Small intestine (tissue), 7 donors: ENCODE data around the gene TMEM266. TPM values are rescaled to one million over a fixed set of nuclear protein-coding genes. Genes with fewer than 3 reads are reported as not detected.
A peak's percentile ranks its signal among the peaks of the same experiment; 100 is the strongest.

Experiments
- DNase-seq, 2 donors: peaks; one replicate each; pipeline versions ENCODE4 v3.0.0 to v3.0.0-alpha.2; 2013
- FAIRE-seq: peaks from 2 replicates; lab custom pipeline; 2012; peaks lifted over from hg19 to GRCh38; lab: Jason Lieb, UNC
- H3K27ac ChIP-seq, 3 donors: one replicate each; pipeline ENCODE4 v1.5.1; 2013; ENCODE audit warnings: low read length in 2 of 3, mild to moderate bottlenecking in 2 of 3, control low read depth in 1 of 3, inconsistent platforms in 1 of 3, low read depth in 1 of 3, moderate library complexity in 1 of 3
- H3K27me3 ChIP-seq, 3 donors: one replicate each; pipeline ENCODE4 v1.6.1; 2013; ENCODE audit warnings: low read length in 3 of 3, inconsistent platforms in 1 of 3; ENCODE audit not compliant: control insufficient read depth in 3 of 3, insufficient read depth in 3 of 3
- H3K36me3 ChIP-seq, 3 donors: one replicate each; pipeline ENCODE4 v1.6.1; 2013; ENCODE audit warnings: low read length in 3 of 3, inconsistent platforms in 1 of 3, low read depth in 1 of 3, mild to moderate bottlenecking in 1 of 3, moderate library complexity in 1 of 3; ENCODE audit not compliant: control insufficient read depth in 3 of 3, insufficient read depth in 2 of 3
- H3K4me1 ChIP-seq, 3 donors: one replicate each; pipeline ENCODE4 v1.6.1; 2013; ENCODE audit warnings: low read length in 2 of 3, inconsistent platforms in 1 of 3, low read depth in 1 of 3, mild to moderate bottlenecking in 1 of 3, moderate library complexity in 1 of 3; ENCODE audit not compliant: control insufficient read depth in 3 of 3, insufficient read depth in 2 of 3
- H3K4me3 ChIP-seq, 3 donors: one replicate each; pipeline ENCODE4 v1.5.1; 2013; ENCODE audit warnings: low read length in 3 of 3, control low read depth in 1 of 3, inconsistent platforms in 1 of 3, low read depth in 1 of 3, mild to moderate bottlenecking in 1 of 3, moderate library complexity in 1 of 3
- H3K9me3 ChIP-seq, 2 donors: one replicate each; pipeline ENCODE4 v1.6.1; 2013; ENCODE audit warnings: low read depth in 1 of 2, low read length in 1 of 2; ENCODE audit not compliant: control insufficient read depth in 2 of 2, insufficient read depth in 1 of 2
- WGBS, 3 donors: extraction: QIAGEN DNeasy Blood & Tissue Kit; methylation state at CpG; one replicate each; pipeline ENCODE4 v1.1.7; 2013; 5-methylcytosine and 5-hydroxymethylcytosine counted together
- polyA plus RNA-seq, 4 donors: library from polyadenylated mRNA; stranded (reverse) in 3 of 4; unstranded in 1 of 4; fragments of 200-250 nt in 3 of 4; fragments of 120-200 nt in 1 of 4; gene quantifications; one replicate each; pipeline versions ENCODE4 v1.2.1 to v1.2.3, GENCODE V29; 2013
- donor health status: healthy with polysubstance abuse.
- donor health status: control.
- donor health status: control.
- donor health status: Bipolar disorder and iron deficiency.
- donor health status: healthy.

The TMEM266 gene
- polyA plus RNA-seq, 4 donors = 0.88 to 1.1 TPM; not detected in 2

- DNase-seq (no peak), FAIRE-seq (no peak)
- no peak overlapping the region for H3K4me3 ChIP-seq
- H3K27me3 ChIP-seq = no peaks in the 10 kb centered on the region
- no peaks in the 10 kb centered on the region for H3K4me1 ChIP-seq
- H3K9me3 ChIP-seq = no peaks in the 10 kb centered on the region
- no peak overlapping the region for H3K27ac ChIP-seq
- no peaks in the 10 kb centered on the region for H3K36me3 ChIP-seq
Measured at GRCh38 chr15:76075046-76075445, 15.3 kb downstream of the TMEM266 start.

- Histone ChIP-seq H3K27ac (no peak overlapping the region), H3K36me3 (no peaks in the 10 kb centered on the region), H3K4me3 (no peak overlapping the region), H3K27me3 (no peaks in the 10 kb centered on the region), H3K9me3 (no peaks in the 10 kb centered on the region), H3K4me1 (no peaks in the 10 kb centered on the region)
- no peak for DNase-seq
- WGBS, 3 donors = 63 to 69% (median 63%) methylated on average over 5 of the region's 5 CpGs
- no peak for FAIRE-seq
Measured at GRCh38 chr15:76078285-76078877, 18.6 kb downstream of the TMEM266 start.

GRCh38 chr15:76084256-76084655 lies 24.5 kb downstream of the TMEM266 start:
- H3K4me3 ChIP-seq = no peak overlapping the region
- H3K9me3 ChIP-seq = no peaks in the 10 kb centered on the region
- H3K27me3 ChIP-seq = peaks cover 0 to 3% (median 0%) of the 10 kb centered on the region in 3 donors
- DNase-seq (no peak), FAIRE-seq (no peak)
- no peaks in the 10 kb centered on the region for H3K36me3 ChIP-seq
- H3K27ac ChIP-seq = no peak overlapping the region
- 47 to 77% (median 53%) methylated on average over 2 of the region's 2 CpGs for WGBS, 3 donors
- H3K4me1 ChIP-seq = no peaks in the 10 kb centered on the region

DNA sequence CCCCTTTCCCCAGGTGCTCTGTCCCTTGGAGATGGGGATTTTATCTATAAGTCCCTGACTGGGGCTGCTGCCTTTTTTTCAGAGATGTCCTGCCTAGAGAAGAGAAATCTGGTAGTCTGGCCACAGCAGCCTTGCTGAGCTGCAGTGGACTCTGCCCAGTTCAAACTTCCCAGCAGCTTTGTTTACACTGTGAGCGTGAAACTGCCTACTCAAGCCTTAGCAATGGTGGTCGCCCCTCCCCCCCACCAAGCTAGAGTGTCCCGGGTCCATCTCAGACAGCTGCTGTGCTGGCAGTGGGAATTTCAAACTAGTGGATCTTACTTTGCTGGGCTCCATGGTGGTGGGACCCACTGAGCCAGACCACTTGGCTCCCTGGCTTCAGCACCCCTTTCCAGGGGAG lies 38.9 kb downstream of the TMEM266 start:
- WGBS, 3 donors = 5 to 19% (median 17%) methylated on average over 2 to 3 of the region's 3 CpGs
- Histone ChIP-seq H3K9me3 (peaks cover 0 to 3% of the 10 kb centered on the region in 2 donors), H3K4me1 (no peaks in the 10 kb centered on the region), H3K27me3 (peaks cover 0 to 2% (median 0%) of the 10 kb centered on the region in 3 donors), H3K27ac (no peak overlapping the region), H3K4me3 (no peak overlapping the region), H3K36me3 (no peaks in the 10 kb centered on the region)
- FAIRE-seq (no peak), DNase-seq (peak in 1 of 2 donors; percentile 74)

GRCh38 chr15:76099388-76099787 lies 39.6 kb downstream of the TMEM266 start:
- 86 to 89% (median 88%) methylated on average over 8 of the region's 8 CpGs for WGBS, 3 donors
- DNase-seq (no peak), FAIRE-seq (no peak)
- Histone ChIP-seq H3K27me3 (peaks cover 0 to 2% (median 0%) of the 10 kb centered on the region in 3 donors), H3K27ac (no peak overlapping the region), H3K36me3 (no peaks in the 10 kb centered on the region), H3K4me3 (no peak overlapping the region), H3K9me3 (peaks cover 0 to 3% of the 10 kb centered on the region in 2 donors), H3K4me1 (no peaks in the 10 kb centered on the region)

DNA sequence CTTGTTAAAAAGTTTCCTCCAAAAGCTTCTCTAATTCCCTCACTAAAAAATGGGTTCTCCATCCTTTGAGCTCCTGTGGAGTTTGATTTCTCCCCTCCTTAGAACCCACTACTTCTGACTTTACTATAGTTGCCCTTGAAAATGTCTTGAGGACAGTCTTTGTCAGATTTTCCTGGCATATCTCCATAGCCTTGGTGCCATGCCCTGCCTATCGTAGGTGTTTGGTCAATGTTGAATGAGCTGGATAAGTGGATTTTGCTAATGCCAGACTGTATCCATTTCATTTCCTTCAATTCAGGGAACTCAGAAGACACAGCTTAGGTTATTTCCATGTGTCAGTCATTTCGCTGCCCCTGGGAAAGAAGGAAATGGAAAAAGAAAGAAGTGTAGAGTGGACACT lies 40.6 kb downstream of the TMEM266 start:
- Histone ChIP-seq H3K4me1 (no peaks in the 10 kb centered on the region), H3K27ac (no peak overlapping the region), H3K4me3 (no peak overlapping the region), H3K27me3 (peaks cover 0 to 2% (median 0%) of the 10 kb centered on the region in 3 donors), H3K36me3 (no peaks in the 10 kb centered on the region), H3K9me3 (peaks cover 0 to 3% of the 10 kb centered on the region in 2 donors)
- WGBS, 3 donors = 80 to 82% (median 80%) methylated on average over 2 of the region's 2 CpGs
- DNase-seq = no peak
- no peak for FAIRE-seq

GRCh38 chr15:76101655-76102054 lies 41.9 kb downstream of the TMEM266 start:
- no peaks in the 10 kb centered on the region for H3K36me3 ChIP-seq
- H3K27ac ChIP-seq = no peak overlapping the region
- FAIRE-seq = no peak
- no peak overlapping the region for H3K4me3 ChIP-seq
- H3K4me1 ChIP-seq = no peaks in the 10 kb centered on the region
- DNase-seq = no peak
- peaks cover 0 to 3% of the 10 kb centered on the region in 2 donors for H3K9me3 ChIP-seq
- peaks cover 0 to 2% (median 0%) of the 10 kb centered on the region in 3 donors for H3K27me3 ChIP-seq
- 77 to 82% (median 82%) methylated on average over 5 of the region's 5 CpGs for WGBS, 3 donors

- Histone ChIP-seq H3K27ac (no peak overlapping the region), H3K4me3 (no peak overlapping the region), H3K9me3 (no peaks in the 10 kb centered on the region), H3K4me1 (no peaks in the 10 kb centered on the region), H3K36me3 (no peaks in the 10 kb centered on the region), H3K27me3 (no peaks in the 10 kb centered on the region)
- FAIRE-seq = no peak
- 87 to 93% (median 89%) methylated on average over 3 of the region's 3 CpGs for WGBS, 3 donors
- no peak for DNase-seq
Measured at GRCh38 chr15:76105391-76105790, 45.6 kb downstream of the TMEM266 start.

GRCh38 chr15:76105911-76106310 lies 46.1 kb downstream of the TMEM266 start:
- Histone ChIP-seq H3K4me1 (no peaks in the 10 kb centered on the region), H3K27me3 (no peaks in the 10 kb centered on the region), H3K4me3 (no peak overlapping the region), H3K36me3 (no peaks in the 10 kb centered on the region), H3K9me3 (no peaks in the 10 kb centered on the region), H3K27ac (no peak overlapping the region)
- DNase-seq (no peak), FAIRE-seq (no peak)
- WGBS, 3 donors = 72 to 78% (median 77%) methylated on average over 6 of the region's 6 CpGs
